HepG2 (cell line): Measurements from ENCODE around the gene SNRPD2. TPM values are rescaled to one million over a fixed set of nuclear protein-coding genes. Genes with fewer than 3 reads are reported as not detected.

Source experiments
- ARNTL ChIP-seq: sonication (generic); formaldehyde crosslinking; IDR thresholded peaks from 2 replicates; pipeline ENCODE4 v1.4.0; 2020; ENCODE audit warnings: mild to moderate bottlenecking, missing genetic modification reagents
- ASH2L ChIP-seq: fragments of 300-600, 200-600 bp; sonication (generic); IDR thresholded peaks from 2 replicates; pipeline ENCODE4 v1.7.0; 2017; ENCODE audit warnings: low read depth, mild to moderate bottlenecking, moderate library complexity, mixed read lengths, low read length; ENCODE audit not compliant: insufficient read length
- ATM ChIP-seq: fragments of 450-650 bp; IDR thresholded peaks from 2 replicates; pipeline ENCODE4 v1.7.1; 2017; ENCODE audit warnings: mild to moderate bottlenecking, borderline replicate concordance
- BATF2 ChIP-seq: sonication (generic); formaldehyde crosslinking; IDR thresholded peaks from 2 replicates; pipeline ENCODE4 v1.8.0; 2022; ENCODE audit warnings: mild to moderate bottlenecking, missing genetic modification reagents, moderate library complexity
- DMAP1 ChIP-seq: IDR thresholded peaks from 2 replicates; pipeline ENCODE4 v1.6.1; 2016
- DNMT1 ChIP-seq: sonication (generic); formaldehyde crosslinking; IDR thresholded peaks from 2 replicates; pipeline ENCODE4 v1.5.1; 2020; ENCODE audit warnings: mild to moderate bottlenecking, missing genetic modification reagents
- FOXA1 ChIP-seq, 2 experiments: fragments of 450-650 bp in 1 of 2; sonication (generic) in 1 of 2; formaldehyde crosslinking in 1 of 2; IDR thresholded peaks; 2 replicates each; pipeline versions ENCODE4 v1.4.0 to v1.6.1; 2016 to 2020; ENCODE audit warnings: missing genetic modification reagents in 1 of 2
- HOXA5 ChIP-seq: sonication (generic); formaldehyde crosslinking; IDR thresholded peaks from 2 replicates; pipeline ENCODE4 v1.4.0; 2020; ENCODE audit warnings: missing genetic modification reagents
- MTA3 ChIP-seq: sonication (generic); formaldehyde crosslinking; IDR thresholded peaks from 2 replicates; pipeline ENCODE4 v1.4.0; 2020; ENCODE audit warnings: missing genetic modification reagents
- NFATC3 ChIP-seq: sonication (generic); formaldehyde crosslinking; IDR thresholded peaks from 2 replicates; pipeline ENCODE4 v1.5.1; 2020; ENCODE audit warnings: mild to moderate bottlenecking, missing genetic modification reagents
- NFKB2 ChIP-seq: sonication (generic); formaldehyde crosslinking; IDR thresholded peaks from 2 replicates; pipeline ENCODE4 v1.4.0; 2020; ENCODE audit warnings: missing genetic modification reagents, borderline replicate concordance
- NR2C2 ChIP-seq: sonication (generic); formaldehyde crosslinking; IDR thresholded peaks from 2 replicates; pipeline ENCODE4 v1.4.0; 2020; ENCODE audit warnings: missing genetic modification reagents, mild to moderate bottlenecking, moderate library complexity, borderline replicate concordance
- PCBP2 ChIP-seq: fragments of 200-400 bp; formaldehyde crosslinking; optimal IDR thresholded peaks from 2 replicates; pipeline ENCODE3; 2018; ENCODE audit warnings: low read length, low read depth; ENCODE audit not compliant: poor library complexity, severe bottlenecking
- RAD51 ChIP-seq: fragments of 450-650 bp; IDR thresholded peaks from 2 replicates; pipeline ENCODE4 v1.6.1; 2016; ENCODE audit warnings: borderline replicate concordance
- RBFOX2 ChIP-seq: fragments of 200-400 bp; formaldehyde crosslinking; IDR thresholded peaks from 2 replicates; pipeline ENCODE4 v1.6.1; 2017; ENCODE audit warnings: low read depth, mild to moderate bottlenecking, low read length
- SMAD1 ChIP-seq: sonication (generic); formaldehyde crosslinking; IDR thresholded peaks from 2 replicates; pipeline ENCODE4 v1.4.0; 2020; ENCODE audit warnings: missing genetic modification reagents, low read depth, mild to moderate bottlenecking, borderline replicate concordance
- TBX3 ChIP-seq: fragments of 450-650 bp; IDR thresholded peaks from 2 replicates; pipeline ENCODE4 v1.6.1; 2017; ENCODE audit warnings: antibody characterized with exemption, mild to moderate bottlenecking, inconsistent platforms, borderline replicate concordance
- THAP9 ChIP-seq: sonication (generic); formaldehyde crosslinking; IDR thresholded peaks from 2 replicates; pipeline ENCODE4; 2020; ENCODE audit warnings: missing genetic modification reagents, mild to moderate bottlenecking, borderline replicate concordance
- TOPORS ChIP-seq: sonication (generic); formaldehyde crosslinking; IDR thresholded peaks from 2 replicates; pipeline ENCODE4 v1.8.0; 2023; ENCODE audit warnings: mild to moderate bottlenecking, missing genetic modification reagents
- ZNF256 ChIP-seq: sonication (generic); formaldehyde crosslinking; conservative IDR thresholded peaks from 2 replicates; pipeline ENCODE4 v1.4.0; 2020; ENCODE audit warnings: missing genetic modification reagents
- ZNF296 ChIP-seq: sonication (generic); formaldehyde crosslinking; conservative IDR thresholded peaks from 2 replicates; pipeline ENCODE4 v1.5.0; 2020; ENCODE audit warnings: mild to moderate bottlenecking, missing genetic modification reagents
- ZNF430 ChIP-seq: sonication (generic); formaldehyde crosslinking; IDR thresholded peaks from 2 replicates; pipeline ENCODE4 v1.9.0; 2021; ENCODE audit warnings: mild to moderate bottlenecking, missing genetic modification reagents
- ZNF768 ChIP-seq: sonication (generic); formaldehyde crosslinking; IDR thresholded peaks from 2 replicates; pipeline ENCODE4 v1.4.0; 2020; ENCODE audit warnings: missing genetic modification reagents
- ZSCAN22 ChIP-seq: sonication (generic); formaldehyde crosslinking; IDR thresholded peaks from 2 replicates; pipeline ENCODE4 v1.4.0; 2020; ENCODE audit warnings: mild to moderate bottlenecking, missing genetic modification reagents
- polyA plus RNA-seq, 8 experiments: library from polyadenylated mRNA; depleted of rRNA in 3 of 8; stranded (reverse) in 7 of 8; unstranded in 1 of 8; fragments of >200 nt; fragmentation: Illumina TruSeq in 4 of 8; extraction: Trizol in 4 of 8; gene quantifications; 2 replicates each; pipeline versions ENCODE4 v1.2.1 to v1.2.3, GENCODE V29; 2011 to 2016; ENCODE audit warnings: low read depth in 4 of 8, missing spikeins in 1 of 8, mixed read lengths in 1 of 8; ENCODE audit not compliant: insufficient read depth in 1 of 8
- total RNA-seq, 5 experiments: library from RNA; depleted of rRNA; stranded (reverse); fragments of >200 nt; fragmentation: Illumina TruSeq; extraction: Trizol; gene quantifications; 2 replicates each; pipeline ENCODE4 v1.2.3, GENCODE V29; 2016; ENCODE audit warnings: low read depth in 1 of 5
- TF ChIP-seq, protein P1 (sequence below): sonication (generic); formaldehyde crosslinking; IDR thresholded peaks from 2 replicates; pipeline ENCODE4 v1.5.1; 2020; ENCODE audit warnings: missing genetic modification reagents, mild to moderate bottlenecking, borderline replicate concordance

SNRPD2 gene
- total and polyA plus RNA-seq, 2 of the 13 experiments (the other 11 are each of a cell fraction or from before 2014, with no cell fraction given), result 299 to 485 TPM

GRCh38 chr19:45643024-45643926, 48.5 kb downstream of the SNRPD2 start (continued):
- TF ChIP-seq, protein P1, sequence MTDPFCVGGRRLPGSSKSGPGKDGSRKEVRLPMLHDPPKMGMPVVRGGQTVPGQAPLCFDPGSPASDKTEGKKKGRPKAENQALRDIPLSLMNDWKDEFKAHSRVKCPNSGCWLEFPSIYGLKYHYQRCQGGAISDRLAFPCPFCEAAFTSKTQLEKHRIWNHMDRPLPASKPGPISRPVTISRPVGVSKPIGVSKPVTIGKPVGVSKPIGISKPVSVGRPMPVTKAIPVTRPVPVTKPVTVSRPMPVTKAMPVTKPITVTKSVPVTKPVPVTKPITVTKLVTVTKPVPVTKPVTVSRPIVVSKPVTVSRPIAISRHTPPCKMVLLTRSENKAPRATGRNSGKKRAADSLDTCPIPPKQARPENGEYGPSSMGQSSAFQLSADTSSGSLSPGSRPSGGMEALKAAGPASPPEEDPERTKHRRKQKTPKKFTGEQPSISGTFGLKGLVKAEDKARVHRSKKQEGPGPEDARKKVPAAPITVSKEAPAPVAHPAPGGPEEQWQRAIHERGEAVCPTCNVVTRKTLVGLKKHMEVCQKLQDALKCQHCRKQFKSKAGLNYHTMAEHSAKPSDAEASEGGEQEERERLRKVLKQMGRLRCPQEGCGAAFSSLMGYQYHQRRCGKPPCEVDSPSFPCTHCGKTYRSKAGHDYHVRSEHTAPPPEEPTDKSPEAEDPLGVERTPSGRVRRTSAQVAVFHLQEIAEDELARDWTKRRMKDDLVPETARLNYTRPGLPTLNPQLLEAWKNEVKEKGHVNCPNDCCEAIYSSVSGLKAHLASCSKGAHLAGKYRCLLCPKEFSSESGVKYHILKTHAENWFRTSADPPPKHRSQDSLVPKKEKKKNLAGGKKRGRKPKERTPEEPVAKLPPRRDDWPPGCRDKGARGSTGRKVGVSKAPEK, result no peak
- TF ChIP-seq DMAP1 (CRISPR knock-in tag), result no peak
- TF ChIP-seq ARNTL (CRISPR knock-in tag), result peak; percentile 49; the same call in 1 of the 2 replicates
- TF ChIP-seq SMAD1 (CRISPR knock-in tag), result no peak
- TF ChIP-seq MTA3 (CRISPR knock-in tag), result no peak
- TF ChIP-seq THAP9 (CRISPR knock-in tag), result no peak
- TF ChIP-seq RBFOX2, result no peak
- no peak for TF ChIP-seq BATF2 (CRISPR knock-in tag)
- TF ChIP-seq PCBP2, result no peak
- TF ChIP-seq FOXA1 (IDR thresholded peaks at IDR 0.05), result no peak
- no peak for TF ChIP-seq FOXA1 (CRISPR knock-in tag; IDR thresholded peaks at IDR 0.05)
- TF ChIP-seq ZNF296 (CRISPR knock-in tag), result no peak
- TF ChIP-seq NFATC3 (CRISPR knock-in tag), result no peak
- TF ChIP-seq DNMT1, result no peak
- no peak for TF ChIP-seq ZSCAN22
- TF ChIP-seq HOXA5 (CRISPR knock-in tag), result no peak; the same call in 1 of the 2 replicates
- no peak for TF ChIP-seq ZNF256 (CRISPR knock-in tag)
- no peak for TF ChIP-seq ZNF430 (CRISPR knock-in tag)
- TF ChIP-seq ASH2L, result no peak
- no peak for TF ChIP-seq ZNF768 (CRISPR knock-in tag)
- TF ChIP-seq TOPORS (CRISPR knock-in tag), result no peak
- TF ChIP-seq RAD51, result no peak
- peak; percentile 39; the same call in 1 of the 2 replicates for TF ChIP-seq NFKB2 (CRISPR knock-in tag)
- no peak for TF ChIP-seq NR2C2 (CRISPR knock-in tag)
- no peak for TF ChIP-seq TBX3
- TF ChIP-seq ATM, result no peak
